ENCODE results near the gene TRIM8.
"Not testable (repeated sequence)": the region's sequence is repeated elsewhere in the genome, so short reads cannot be mapped to it uniquely, and the experiment has no call there.

TRIM8 gene

GRCh38 chr10:102651455-102652169 lies 7.3 kb downstream of the TRIM8 start:
- no peak for DNase-seq

GRCh38 chr10:102652170-102652916 lies 8.1 kb downstream of the TRIM8 start:
- DNase-seq: no peak

GRCh38 chr10:102653060-102653459 lies 8.8 kb downstream of the TRIM8 start:
- no peak for DNase-seq

- DNase-seq: no peak
These were observed 10.3 kb downstream of the TRIM8 start for GRCh38 chr10:102654566-102654965.

GRCh38 chr10:102654969-102655368 lies 10.7 kb downstream of the TRIM8 start:
- no peak for DNase-seq

GRCh38 chr10:102656026-102656425 lies 11.7 kb downstream of the TRIM8 start:
- DNase-seq: no peak

- DNase-seq: no peak
These were observed 12.6 kb downstream of the TRIM8 start for GRCh38 chr10:102656791-102657371.

- no peak for DNase-seq
These were observed 13.2 kb downstream of the TRIM8 start for GRCh38 chr10:102657451-102657850.

GRCh38 chr10:102657984-102658724 lies 13.9 kb downstream of the TRIM8 start:
- no peak for DNase-seq

- DNase-seq: no peak
These were observed 14.5 kb downstream of the TRIM8 start for GRCh38 chr10:102658802-102659201.

- peak; percentile 64 for DNase-seq
These were observed 16.8 kb downstream of the TRIM8 start for GRCh38 chr10:102660888-102661657.

- no peak for DNase-seq
These were observed 17.4 kb downstream of the TRIM8 start for GRCh38 chr10:102661658-102662028.

- DNase-seq: no peak
These were observed 21.7 kb downstream of the TRIM8 start for GRCh38 chr10:102665904-102666509.

- DNase-seq: not testable (repeated sequence)
These were observed 23.1 kb downstream of the TRIM8 start for GRCh38 chr10:102667411-102667810.

GRCh38 chr10:102668326-102669107 lies 24.2 kb downstream of the TRIM8 start:
- peak; percentile 10 for DNase-seq

GRCh38 chr10:102669206-102670064 lies 25.2 kb downstream of the TRIM8 start:
- DNase-seq: peak; percentile 35

GRCh38 chr10:102670065-102670670 lies 25.9 kb downstream of the TRIM8 start:
- DNase-seq: peak; percentile 49

GRCh38 chr10:102670871-102671434 lies 26.7 kb downstream of the TRIM8 start:
- peak; percentile 54 for DNase-seq

- DNase-seq: peak; percentile 40
These were observed 29.0 kb downstream of the TRIM8 start for GRCh38 chr10:102673236-102673818.

Measured in retina (tissue), 1 donor.